Brain microvascular endothelial cell (primary cell): ENCODE measurements around the gene COPZ2.
A peak's percentile ranks its signal among the peaks of the same experiment; 100 is the strongest.
"Not testable (repeated sequence)": the region's sequence is repeated elsewhere in the genome, so short reads cannot be mapped to it uniquely, and the experiment has no call there.

Experiments
- DNase-seq: peaks from one replicate; pipeline ENCODE4 v3.0.0-alpha.2; 2020
- H3K27ac ChIP-seq: fragments of 250-450 bp; sonication (Bioruptor Pico); 2 replicates; pipeline ENCODE4 v1.5.1; 2020; ENCODE audit warnings: mild to moderate bottlenecking, moderate library complexity
- H3K27me3 ChIP-seq: fragments of 250-450 bp; sonication (Bioruptor Pico); replicated peaks from 2 replicates; pipeline ENCODE4 v1.5.1; 2020; ENCODE audit warnings: mild to moderate bottlenecking
- H3K36me3 ChIP-seq: fragments of 250-450 bp; sonication (Bioruptor Pico); replicated peaks from 2 replicates; pipeline ENCODE4 v1.5.1; 2020; ENCODE audit warnings: mild to moderate bottlenecking
- H3K4me3 ChIP-seq: 2 replicates; pipeline ENCODE4 v1.5.1; 2011; ENCODE audit warnings: low read depth, mild to moderate bottlenecking, control low read depth, low read length, moderate library complexity
- in situ Hi-C: cut with HindIII; loops from 2 replicates; pipeline ENCODE4 v1.10.0; 2017; ENCODE audit warnings: low sequenced_read_pairs, low pct_ligation_motif_present
- TF ChIP-seq, protein P1 (sequence below): IDR thresholded peaks from 2 replicates; pipeline ENCODE4 v1.5.1; 2011; ENCODE audit warnings: low read depth, mild to moderate bottlenecking, moderate library complexity, low read length, control low read depth, inconsistent platforms; ENCODE audit errors: missing control alignments

The COPZ2 gene

DNA sequence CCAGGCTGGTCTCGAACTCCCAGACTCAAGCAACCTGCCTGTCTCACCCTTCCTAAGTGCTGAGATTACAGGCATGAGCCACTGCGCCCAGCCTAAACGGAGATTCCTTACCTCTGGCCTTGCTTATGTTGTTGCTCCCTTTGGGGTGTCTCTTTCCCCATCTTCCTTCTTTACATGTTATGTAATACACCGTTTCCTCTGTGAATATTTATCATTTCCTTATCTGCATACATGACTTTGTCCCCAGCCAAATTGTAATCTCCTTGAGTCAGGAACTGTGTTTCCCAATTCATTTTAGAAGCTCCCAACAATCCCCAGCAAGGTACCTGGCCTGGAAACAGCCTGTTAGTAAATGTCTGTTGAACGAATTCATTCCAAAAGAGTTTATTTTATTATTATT, 15.7 kb downstream of the COPZ2 start:
- no peak for DNase-seq
- H3K27ac ChIP-seq: no peak overlapping the region
- in situ Hi-C loops: no loop called here
- H3K4me3 ChIP-seq: no peak overlapping the region
- H3K27me3 ChIP-seq: peaks cover 2% of the 10 kb centered on the region
- H3K36me3 ChIP-seq: no peaks in the 10 kb centered on the region
- TF ChIP-seq, protein P1, sequence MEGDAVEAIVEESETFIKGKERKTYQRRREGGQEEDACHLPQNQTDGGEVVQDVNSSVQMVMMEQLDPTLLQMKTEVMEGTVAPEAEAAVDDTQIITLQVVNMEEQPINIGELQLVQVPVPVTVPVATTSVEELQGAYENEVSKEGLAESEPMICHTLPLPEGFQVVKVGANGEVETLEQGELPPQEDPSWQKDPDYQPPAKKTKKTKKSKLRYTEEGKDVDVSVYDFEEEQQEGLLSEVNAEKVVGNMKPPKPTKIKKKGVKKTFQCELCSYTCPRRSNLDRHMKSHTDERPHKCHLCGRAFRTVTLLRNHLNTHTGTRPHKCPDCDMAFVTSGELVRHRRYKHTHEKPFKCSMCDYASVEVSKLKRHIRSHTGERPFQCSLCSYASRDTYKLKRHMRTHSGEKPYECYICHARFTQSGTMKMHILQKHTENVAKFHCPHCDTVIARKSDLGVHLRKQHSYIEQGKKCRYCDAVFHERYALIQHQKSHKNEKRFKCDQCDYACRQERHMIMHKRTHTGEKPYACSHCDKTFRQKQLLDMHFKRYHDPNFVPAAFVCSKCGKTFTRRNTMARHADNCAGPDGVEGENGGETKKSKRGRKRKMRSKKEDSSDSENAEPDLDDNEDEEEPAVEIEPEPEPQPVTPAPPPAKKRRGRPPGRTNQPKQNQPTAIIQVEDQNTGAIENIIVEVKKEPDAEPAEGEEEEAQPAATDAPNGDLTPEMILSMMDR: no peak

DNA sequence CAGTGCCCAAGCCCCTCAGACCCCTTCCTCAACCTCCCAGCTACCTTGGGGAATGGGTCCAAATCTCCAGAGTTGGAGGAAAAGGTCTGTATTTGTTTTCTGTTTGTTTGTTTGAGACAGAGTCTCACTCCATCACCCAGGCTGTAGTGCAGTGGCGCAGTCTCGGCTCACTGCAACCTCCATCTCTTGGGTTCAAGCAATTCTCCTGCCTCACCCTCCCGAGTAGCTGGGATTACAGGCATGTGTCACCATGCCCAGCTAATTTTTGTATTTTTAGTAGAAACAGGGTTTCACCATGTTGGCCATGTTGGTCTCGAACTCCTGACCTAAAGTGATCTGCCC, 19.8 kb downstream of the COPZ2 start:
- H3K27ac ChIP-seq, H3K4me3 ChIP-seq, H3K27me3 ChIP-seq, in situ Hi-C loops, H3K36me3 ChIP-seq, DNase-seq: not testable (repeated sequence)

DNA sequence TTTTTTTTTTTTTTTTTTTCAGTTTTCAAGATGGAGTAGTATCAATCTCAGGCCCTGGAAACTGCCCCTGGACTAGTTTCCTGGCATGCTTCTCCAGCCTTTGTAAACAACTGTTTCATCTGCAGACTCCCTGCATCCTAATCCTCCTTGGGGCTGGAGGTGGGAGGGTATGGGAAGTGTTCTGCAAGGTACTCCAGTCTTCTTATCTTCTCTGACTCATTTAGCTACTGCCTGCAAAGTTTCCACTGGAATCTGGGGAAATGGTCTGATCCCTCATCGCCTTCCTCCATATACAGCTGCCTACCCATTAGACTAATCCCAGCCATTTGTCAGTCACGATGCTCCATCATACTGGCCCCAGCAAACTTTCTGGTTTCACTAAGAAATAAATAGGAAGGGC, 21.5 kb downstream of the COPZ2 start:
- TF ChIP-seq, protein P1: no peak
- DNase-seq: peak; percentile 38
- in situ Hi-C loops: no loop called here
- H3K4me3 ChIP-seq: no peak overlapping the region
- H3K27ac ChIP-seq: no peak overlapping the region
- peaks cover 2% of the 10 kb centered on the region for H3K27me3 ChIP-seq
- H3K36me3 ChIP-seq: no peaks in the 10 kb centered on the region

DNA sequence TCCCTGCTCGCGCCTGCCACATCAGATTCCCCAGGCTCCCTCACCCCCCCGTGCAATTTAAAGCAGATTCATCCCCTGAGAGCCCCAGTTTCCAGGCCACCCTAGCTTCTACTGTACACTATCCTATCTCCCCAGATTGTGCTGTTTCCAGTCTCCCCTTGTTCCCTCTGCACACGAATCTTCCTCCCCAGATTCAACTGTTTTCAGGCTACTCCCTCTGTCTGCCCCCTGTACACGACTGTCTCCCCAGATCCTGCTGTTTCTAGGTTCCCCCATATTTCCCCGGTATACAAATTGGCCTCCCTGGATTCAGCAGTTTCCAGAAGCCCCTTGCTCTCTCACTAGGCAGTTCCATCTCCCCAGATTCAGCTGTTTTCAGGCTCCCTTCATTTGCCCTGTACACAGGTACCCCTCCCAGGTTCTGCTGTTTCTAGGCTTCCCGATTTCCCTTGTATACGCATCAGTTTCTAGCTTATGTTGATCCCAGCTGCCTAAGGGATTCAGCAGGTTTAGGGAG, 22.9 kb downstream of the COPZ2 start:
- in situ Hi-C loops: no loop called here
- Histone ChIP-seq H3K4me3 (no peak overlapping the region), H3K27me3 (peaks cover 2% of the 10 kb centered on the region), H3K36me3 (no peaks in the 10 kb centered on the region), H3K27ac (no peak overlapping the region)
- no peak for DNase-seq
- TF ChIP-seq, protein P1: no peak

DNA sequence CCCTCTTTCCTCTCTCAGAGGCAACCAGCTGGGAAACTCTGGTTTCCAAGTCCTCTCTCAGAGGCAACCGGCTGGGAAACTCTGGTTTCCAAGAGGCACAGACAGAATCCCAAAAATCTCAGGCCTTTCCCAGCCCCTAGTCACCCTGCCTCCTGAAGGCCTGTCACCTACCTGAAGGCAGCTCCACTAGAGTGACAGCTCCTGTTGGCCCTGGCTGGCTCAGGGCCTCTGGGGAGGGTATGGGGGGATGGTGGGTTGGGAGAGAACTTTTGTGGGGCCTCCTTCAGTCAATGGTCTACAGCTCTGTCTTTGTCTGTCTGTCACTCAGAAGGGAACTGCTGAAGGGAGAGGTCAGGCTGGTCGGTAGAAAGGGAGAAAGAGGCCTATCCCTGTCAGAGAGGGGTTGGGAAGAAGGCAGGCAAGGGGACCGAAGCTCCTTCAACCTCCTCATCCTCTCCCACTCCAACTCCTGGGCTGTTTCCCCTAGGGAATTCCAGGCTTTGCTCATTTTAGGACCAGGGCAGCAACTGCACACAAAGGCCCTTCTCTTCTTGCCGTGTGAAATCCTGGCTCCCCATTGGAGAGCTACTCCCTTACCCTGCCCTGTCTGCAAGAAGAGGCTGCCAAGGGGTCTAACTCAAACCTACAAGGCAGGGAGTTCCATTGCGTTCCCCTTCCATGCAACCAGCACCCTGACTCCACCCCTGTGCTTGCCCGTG, 23.6 kb downstream of the COPZ2 start:
- no peak for DNase-seq
- TF ChIP-seq, protein P1: no peak
- Histone ChIP-seq H3K36me3 (no peaks in the 10 kb centered on the region), H3K27ac (no peak overlapping the region), H3K27me3 (no peaks in the 10 kb centered on the region), H3K4me3 (no peak overlapping the region)
- in situ Hi-C loops: no loop called here

DNA sequence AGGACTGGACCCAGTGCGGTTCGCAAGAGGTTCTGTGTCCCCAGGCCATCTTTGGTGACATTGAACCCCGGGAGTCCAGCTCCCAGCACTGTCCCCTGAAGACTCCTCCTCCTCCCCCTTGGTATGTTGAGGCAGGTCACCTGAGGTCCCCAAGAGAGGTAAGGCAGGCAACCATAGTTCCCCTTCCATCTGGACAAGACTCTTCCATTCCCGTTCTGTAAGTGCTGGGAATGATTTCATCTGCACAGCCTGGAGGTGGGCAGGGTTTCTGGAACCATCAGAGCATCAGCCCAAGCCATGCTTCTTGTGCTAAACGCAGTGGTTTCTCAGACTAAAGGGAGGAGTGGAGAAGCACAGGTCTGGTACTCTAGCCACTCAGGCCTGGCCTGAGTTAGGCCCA, 24.9 kb downstream of the COPZ2 start:
- Histone ChIP-seq H3K36me3 (no peaks in the 10 kb centered on the region), H3K4me3 (peak overlapping the region; percentile 54), H3K27me3 (no peaks in the 10 kb centered on the region), H3K27ac (no peak overlapping the region)
- in situ Hi-C loops: no loop called here
- TF ChIP-seq, protein P1: no peak
- DNase-seq: no peak
